Measurements from ENCODE around the gene PGM1.

Gene PGM1

GRCh38 chr1:63593303-63593885 is at the start of gene PGM1:
Gene PGM1 (plus strand): TSS chr1:63593411. CDS start chr1:63593489, 78 bp downstream.
- TF ChIP-seq, protein P1, sequence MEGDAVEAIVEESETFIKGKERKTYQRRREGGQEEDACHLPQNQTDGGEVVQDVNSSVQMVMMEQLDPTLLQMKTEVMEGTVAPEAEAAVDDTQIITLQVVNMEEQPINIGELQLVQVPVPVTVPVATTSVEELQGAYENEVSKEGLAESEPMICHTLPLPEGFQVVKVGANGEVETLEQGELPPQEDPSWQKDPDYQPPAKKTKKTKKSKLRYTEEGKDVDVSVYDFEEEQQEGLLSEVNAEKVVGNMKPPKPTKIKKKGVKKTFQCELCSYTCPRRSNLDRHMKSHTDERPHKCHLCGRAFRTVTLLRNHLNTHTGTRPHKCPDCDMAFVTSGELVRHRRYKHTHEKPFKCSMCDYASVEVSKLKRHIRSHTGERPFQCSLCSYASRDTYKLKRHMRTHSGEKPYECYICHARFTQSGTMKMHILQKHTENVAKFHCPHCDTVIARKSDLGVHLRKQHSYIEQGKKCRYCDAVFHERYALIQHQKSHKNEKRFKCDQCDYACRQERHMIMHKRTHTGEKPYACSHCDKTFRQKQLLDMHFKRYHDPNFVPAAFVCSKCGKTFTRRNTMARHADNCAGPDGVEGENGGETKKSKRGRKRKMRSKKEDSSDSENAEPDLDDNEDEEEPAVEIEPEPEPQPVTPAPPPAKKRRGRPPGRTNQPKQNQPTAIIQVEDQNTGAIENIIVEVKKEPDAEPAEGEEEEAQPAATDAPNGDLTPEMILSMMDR (IDR thresholded peaks at IDR 0.05; ENCODE audit: low read depth, low read length, missing control alignments) = no peak
- peak within 1 kb of the TSS; percentile 77 for H3K4me3 ChIP-seq (ENCODE audit: low read depth, low read length)
- peak; percentile 35 for DNase-seq (ENCODE audit: low read depth)
- in situ Hi-C loops (cut with HindIII; ENCODE audit: low sequenced_read_pairs) = no loop called here

DNA sequence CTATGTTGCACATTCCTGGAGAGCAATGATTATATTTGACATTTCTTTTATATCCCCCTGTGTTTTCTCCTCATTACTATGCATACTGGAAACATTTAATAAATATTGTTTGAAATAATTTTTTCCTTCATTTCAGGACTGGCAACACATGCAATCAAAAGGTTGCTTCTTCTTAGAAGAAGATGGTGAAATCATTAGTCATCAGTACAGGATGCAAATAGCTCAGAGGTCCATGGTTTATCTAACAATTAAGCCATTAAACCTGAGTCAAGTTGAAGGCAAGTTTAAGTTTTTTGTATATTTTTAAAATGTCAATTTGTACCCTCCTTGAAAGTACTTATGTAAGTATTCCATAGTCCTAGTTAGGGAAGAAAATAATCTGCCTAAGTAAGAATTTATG is 47.4 kb upstream of the PGM1 start:
- no peak overlapping the region for H3K4me3 ChIP-seq (ENCODE audit: low read depth, low read length)
- no peak for DNase-seq (ENCODE audit: low read depth)
- TF ChIP-seq, protein P1 (IDR thresholded peaks at IDR 0.05; ENCODE audit: low read depth, low read length, missing control alignments) = no peak
- in situ Hi-C loops (cut with HindIII; ENCODE audit: low sequenced_read_pairs) = no loop called here

DNA sequence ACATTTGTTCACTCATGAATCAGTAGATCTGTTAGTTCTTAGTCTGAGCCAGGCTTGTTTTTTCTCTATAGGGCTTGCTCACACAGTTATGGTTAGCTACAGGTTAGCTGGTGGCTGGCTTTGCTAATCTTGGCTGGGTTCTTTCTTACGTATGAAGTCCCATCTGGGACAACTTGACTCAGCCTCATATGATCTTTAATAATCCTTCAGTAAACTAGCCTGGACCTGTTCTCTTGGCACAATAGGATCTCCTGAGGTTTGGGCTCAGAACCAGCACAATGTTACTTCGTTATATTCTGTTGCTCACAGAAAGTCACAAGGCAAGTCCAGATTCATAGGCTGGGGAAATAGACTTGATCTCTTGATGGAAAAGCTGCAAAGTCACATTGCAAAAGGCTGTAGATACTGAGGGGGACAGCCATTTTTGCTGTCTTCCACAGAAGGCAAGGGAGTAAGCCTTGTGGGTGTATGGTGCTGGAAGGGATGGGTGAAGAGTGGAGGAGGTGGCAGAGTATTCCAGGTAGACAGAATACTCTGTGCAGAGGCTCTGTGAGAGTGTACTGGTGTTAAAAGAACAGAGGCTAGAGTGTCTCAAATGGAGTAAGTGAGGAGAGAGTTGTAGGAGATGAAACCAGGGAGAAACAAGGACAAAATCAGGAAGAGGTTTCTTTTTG is 45.5 kb upstream of the PGM1 start:
- in situ Hi-C loops (cut with HindIII; ENCODE audit: low sequenced_read_pairs) = no loop called here
- TF ChIP-seq, protein P1 (IDR thresholded peaks at IDR 0.05; ENCODE audit: low read depth, low read length, missing control alignments) = no peak
- no peak overlapping the region for H3K4me3 ChIP-seq (ENCODE audit: low read depth, low read length)
- DNase-seq (ENCODE audit: low read depth) = no peak

GRCh38 chr1:63548303-63548702 is 44.9 kb upstream of the PGM1 start:
- in situ Hi-C loops (cut with HindIII; ENCODE audit: low sequenced_read_pairs) = no loop called here
- no peak overlapping the region for H3K4me3 ChIP-seq (ENCODE audit: low read depth, low read length)
- DNase-seq (ENCODE audit: low read depth) = no peak
- TF ChIP-seq, protein P1 (IDR thresholded peaks at IDR 0.05; ENCODE audit: low read depth, low read length, missing control alignments) = no peak

- H3K4me3 ChIP-seq (ENCODE audit: low read depth, low read length) = no peak overlapping the region
- in situ Hi-C loops (cut with HindIII; ENCODE audit: low sequenced_read_pairs) = no loop called here
- TF ChIP-seq, protein P1 (IDR thresholded peaks at IDR 0.05; ENCODE audit: low read depth, low read length, missing control alignments) = no peak
These were observed 44.3 kb upstream of the PGM1 start for GRCh38 chr1:63548877-63549276.

GRCh38 chr1:63555480-63555879 is 37.7 kb upstream of the PGM1 start:
- in situ Hi-C loops (cut with HindIII; ENCODE audit: low sequenced_read_pairs) = no loop called here
- DNase-seq (ENCODE audit: low read depth) = no peak
- no peak overlapping the region for H3K4me3 ChIP-seq (ENCODE audit: low read depth, low read length)
- TF ChIP-seq, protein P1 (IDR thresholded peaks at IDR 0.05; ENCODE audit: low read depth, low read length, missing control alignments) = no peak

More at GRCh38 chr1:63548877-63549276, 44.3 kb upstream of the PGM1 start:
- no peak for DNase-seq (ENCODE audit: low read depth)

All from astrocyte of the cerebellum (primary cell).